Neuronal stem cell (in vitro differentiated cells): Measurements from ENCODE around the gene TRA2A.

ENCODE experiments used
- DNase-seq: peaks from one replicate; pipeline ENCODE4 v3.0.0-alpha.2; 2013; ENCODE audit warnings: low spot score
- H2AFZ ChIP-seq: one replicate; pipeline ENCODE4 v1.6.1; 2013; ENCODE audit warnings: mild to moderate bottlenecking, low read length, inconsistent platforms
- H2AK5ac ChIP-seq: 2 replicates; pipeline ENCODE4 v1.6.1; 2013; ENCODE audit warnings: low read depth, mild to moderate bottlenecking, inconsistent platforms, low read length, moderate library complexity, mixed read lengths
- H2BK120ac ChIP-seq: 2 replicates; pipeline ENCODE4 v1.6.1; 2013; ENCODE audit warnings: low read depth, mild to moderate bottlenecking, inconsistent platforms, low read length, moderate library complexity, mixed read lengths
- H2BK12ac ChIP-seq: one replicate; pipeline ENCODE4 v1.6.1; 2013; ENCODE audit warnings: low read length, inconsistent platforms
- H2BK15ac ChIP-seq: 2 replicates; pipeline ENCODE4 v1.6.1; 2013; ENCODE audit warnings: mild to moderate bottlenecking, low read length, inconsistent platforms, mixed read lengths
- H2BK5ac ChIP-seq: one replicate; pipeline ENCODE4 v1.6.1; 2013; ENCODE audit warnings: inconsistent platforms, mild to moderate bottlenecking, low read length, moderate library complexity
- H3K14ac ChIP-seq: one replicate; pipeline ENCODE4 v1.6.1; 2013; ENCODE audit warnings: low read length, inconsistent platforms
- H3K18ac ChIP-seq: 2 replicates; pipeline ENCODE4 v1.6.1; 2013; ENCODE audit warnings: low read length, inconsistent platforms
- H3K23ac ChIP-seq: 2 replicates; pipeline ENCODE4 v1.6.1; 2013; ENCODE audit warnings: low read depth, mild to moderate bottlenecking, mixed read lengths, low read length, inconsistent platforms; ENCODE audit not compliant: poor library complexity
- H3K27ac ChIP-seq: replicated peaks from 3 replicates; pipeline ENCODE4 v1.5.1; 2013; ENCODE audit warnings: low read length, inconsistent platforms
- H3K27me3 ChIP-seq, 3 experiments: 2 replicates each; pipeline ENCODE4 v1.6.1; 2013; ENCODE audit warnings: low read length in 3 of 3, mild to moderate bottlenecking in 2 of 3, inconsistent platforms in 1 of 3, low read depth in 1 of 3, mixed read lengths in 1 of 3, moderate library complexity in 1 of 3; ENCODE audit not compliant: control insufficient read depth in 3 of 3, insufficient read depth in 3 of 3
- H3K36me3 ChIP-seq, 2 donors: replicated peaks in 1 of 2; 2 replicates each; pipeline ENCODE4 v1.6.1; 2013; ENCODE audit warnings: low read length in 2 of 2; ENCODE audit not compliant: control insufficient read depth in 2 of 2, insufficient read depth in 2 of 2
- H3K4ac ChIP-seq: 2 replicates; pipeline ENCODE4 v1.6.1; 2013; ENCODE audit warnings: inconsistent platforms, mild to moderate bottlenecking, low read length, moderate library complexity
- H3K4me1 ChIP-seq, 2 donors: 1 replicate in 1 of 2; 2 replicates in 1 of 2; pipeline ENCODE4 v1.6.1; 2013; ENCODE audit warnings: low read length in 2 of 2, low read depth in 1 of 2; ENCODE audit not compliant: control insufficient read depth in 2 of 2, insufficient read depth in 1 of 2
- H3K4me2 ChIP-seq: one replicate; pipeline ENCODE4 v1.6.1; 2013; ENCODE audit warnings: mild to moderate bottlenecking, low read length, inconsistent platforms; ENCODE audit not compliant: insufficient read depth, poor library complexity, severe bottlenecking
- H3K4me3 ChIP-seq, 2 donors: 2 replicates each; pipeline ENCODE4 v1.5.1; 2013; ENCODE audit warnings: low read length in 2 of 2, mild to moderate bottlenecking in 2 of 2, inconsistent platforms in 1 of 2, moderate library complexity in 1 of 2
- H3K79me1 ChIP-seq: one replicate; pipeline ENCODE4 v1.6.1; 2013; ENCODE audit warnings: low read depth, mild to moderate bottlenecking, inconsistent platforms, low read length, moderate library complexity
- H3K9ac ChIP-seq: one replicate; pipeline ENCODE4 v1.6.1; 2013; ENCODE audit warnings: mild to moderate bottlenecking, low read depth, low read length, inconsistent platforms; ENCODE audit not compliant: poor library complexity
- H3K9me3 ChIP-seq, 2 donors: replicated peaks in 1 of 2; 2 replicates each; pipeline versions ENCODE3 to v1.6.1; 2013; ENCODE audit warnings: low read length in 2 of 2, mild to moderate bottlenecking in 2 of 2, inconsistent platforms in 1 of 2, low read depth in 1 of 2, mixed read lengths in 1 of 2, moderate library complexity in 1 of 2; ENCODE audit not compliant: control insufficient read depth in 2 of 2, insufficient read depth in 1 of 2
- H4K8ac ChIP-seq: one replicate; pipeline ENCODE4 v1.6.1; 2013; ENCODE audit warnings: low read depth, mild to moderate bottlenecking, inconsistent platforms, low read length, moderate library complexity
- H4K91ac ChIP-seq: one replicate; pipeline ENCODE4 v1.6.1; 2013; ENCODE audit warnings: low read length, low read depth, mild to moderate bottlenecking, inconsistent platforms; ENCODE audit not compliant: poor library complexity
- WGBS, 2 donors: extraction: QIAGEN DNeasy Blood & Tissue Kit; methylation state at CpG; one replicate each; pipeline ENCODE4 v1.1.7; 2013; ENCODE audit warnings: missing lambda C conversion rate in 2 of 2, mixed read lengths in 1 of 2; ENCODE audit not compliant: insufficient read length in 2 of 2, insufficient replicate concordance in 1 of 2; ENCODE audit errors: extremely low coverage in 2 of 2; 5-methylcytosine and 5-hydroxymethylcytosine counted together

TRA2A gene

GRCh38 chr7:23524473-23524872, 7.3 kb downstream of the TRA2A start:
- Histone ChIP-seq H3K4me1 (peaks cover 0 to 2% of the 10 kb centered on the region in 2 donors), H3K18ac (no peak overlapping the region), H4K8ac (no peak overlapping the region), H3K36me3 (peaks cover 11 to 92% of the 10 kb centered on the region in 2 donors), H3K4me3 (no peak overlapping the region), H3K9me3 (peaks cover 0 to 12% of the 10 kb centered on the region in 2 donors), H2BK12ac (no peak overlapping the region), H3K27ac (no peak overlapping the region), H2BK120ac (no peak overlapping the region), H2AFZ (no peak overlapping the region), H3K4ac (no peak overlapping the region), H2AK5ac (no peak overlapping the region), H3K14ac (no peak overlapping the region), H3K23ac (no peak overlapping the region), H3K27me3 (no peaks in the 10 kb centered on the region), H4K91ac (no peak overlapping the region), H2BK15ac (no peak overlapping the region), H3K4me2 (no peak overlapping the region), H3K79me1 (no peaks in the 10 kb centered on the region), H2BK5ac (no peak overlapping the region), H3K9ac (no peak overlapping the region)
- no peak for DNase-seq
- WGBS, 2 donors = no CpG with 5 or more reads among the region's 7 CpGs

- H3K4me1 ChIP-seq = peaks cover 0 to 2% of the 10 kb centered on the region in 2 donors
- no peak overlapping the region for H2BK12ac ChIP-seq
- H4K91ac ChIP-seq = no peak overlapping the region
- no peak overlapping the region for H4K8ac ChIP-seq
- H2BK5ac ChIP-seq = no peak overlapping the region
- no peak overlapping the region for H3K9ac ChIP-seq
- peaks cover 18 to 92% of the 10 kb centered on the region in 2 donors for H3K36me3 ChIP-seq
- H3K4me3 ChIP-seq = no peak overlapping the region
- DNase-seq = no peak
- H2BK15ac ChIP-seq = no peak overlapping the region
- no CpG with 5 or more reads among the region's 2 CpGs for WGBS, 2 donors
- no peak overlapping the region for H3K18ac ChIP-seq
- peaks cover 0 to 5% of the 10 kb centered on the region in 2 donors for H3K9me3 ChIP-seq
- no peak overlapping the region for H2BK120ac ChIP-seq
- H3K14ac ChIP-seq = no peak overlapping the region
- no peak overlapping the region for H3K4me2 ChIP-seq
- no peak overlapping the region for H2AK5ac ChIP-seq
- no peak overlapping the region for H3K27ac ChIP-seq
- H3K4ac ChIP-seq = no peak overlapping the region
- no peaks in the 10 kb centered on the region for H3K79me1 ChIP-seq
- no peaks in the 10 kb centered on the region for H3K27me3 ChIP-seq
- H3K23ac ChIP-seq = no peak overlapping the region
- H2AFZ ChIP-seq = no peak overlapping the region
These were observed 8.2 kb downstream of the TRA2A start for GRCh38 chr7:23523486-23524075.

- no peaks in the 10 kb centered on the region for H3K4me1 ChIP-seq
- H3K18ac ChIP-seq = no peak overlapping the region
- no peak overlapping the region for H2AK5ac ChIP-seq
- H3K9me3 ChIP-seq = peaks cover 0 to 8% of the 10 kb centered on the region in 2 donors
- no peak overlapping the region for H3K23ac ChIP-seq
- H2AFZ ChIP-seq = no peak overlapping the region
- no CpG with 5 or more reads among the region's 7 CpGs for WGBS, 2 donors
- H3K79me1 ChIP-seq = no peaks in the 10 kb centered on the region
- no peak overlapping the region for H2BK15ac ChIP-seq
- no peak overlapping the region for H3K14ac ChIP-seq
- no peak overlapping the region for H3K4me2 ChIP-seq
- peaks cover 32 to 94% of the 10 kb centered on the region in 2 donors for H3K36me3 ChIP-seq
- no peak overlapping the region for H3K4ac ChIP-seq
- H3K27me3 ChIP-seq = no peaks in the 10 kb centered on the region
- H2BK12ac ChIP-seq = no peak overlapping the region
- no peak overlapping the region for H3K4me3 ChIP-seq
- H2BK5ac ChIP-seq = no peak overlapping the region
- no peak overlapping the region for H3K27ac ChIP-seq
- H4K8ac ChIP-seq = no peak overlapping the region
- no peak overlapping the region for H4K91ac ChIP-seq
- DNase-seq = no peak
- H3K9ac ChIP-seq = no peak overlapping the region
- H2BK120ac ChIP-seq = no peak overlapping the region
These were observed 11.2 kb downstream of the TRA2A start for GRCh38 chr7:23520582-23520981.

- Histone ChIP-seq H3K9ac (no peak overlapping the region), H3K27me3 (no peaks in the 10 kb centered on the region), H2AFZ (no peak overlapping the region), H3K4me2 (no peak overlapping the region), H3K27ac (no peak overlapping the region), H3K18ac (no peak overlapping the region), H4K8ac (no peak overlapping the region), H3K4me3 (no peak overlapping the region), H3K23ac (no peak overlapping the region), H2AK5ac (no peak overlapping the region), H2BK15ac (no peak overlapping the region), H2BK5ac (no peak overlapping the region), H3K36me3 (peaks cover 47 to 98% of the 10 kb centered on the region in 2 donors), H3K4ac (no peak overlapping the region), H2BK120ac (no peak overlapping the region), H3K79me1 (peaks cover 2% of the 10 kb centered on the region), H2BK12ac (no peak overlapping the region), H3K14ac (no peak overlapping the region), H3K9me3 (peaks cover 0 to 6% of the 10 kb centered on the region in 2 donors), H3K4me1 (no peaks in the 10 kb centered on the region), H4K91ac (no peak overlapping the region)
- no peak for DNase-seq
- no CpG with 5 or more reads among the region's 2 CpGs for WGBS, 2 donors
These were observed 17.0 kb downstream of the TRA2A start for GRCh38 chr7:23514755-23515154.
